Stimulated activated CD4-positive, alpha-beta T cell treated with anti-CD3 and anti-CD28 coated beads, TNF-alpha, amount 100 ng/mL, for 24 hours (primary cell): Measurements from ENCODE around the gene NKX3-2.

Experiments
- DNase-seq, 3 experiments: peaks; one replicate each; pipeline ENCODE4 v3.0.0-alpha.2; 2020; ENCODE audit warnings: low read depth in 3 of 3

The NKX3-2 gene

DNA sequence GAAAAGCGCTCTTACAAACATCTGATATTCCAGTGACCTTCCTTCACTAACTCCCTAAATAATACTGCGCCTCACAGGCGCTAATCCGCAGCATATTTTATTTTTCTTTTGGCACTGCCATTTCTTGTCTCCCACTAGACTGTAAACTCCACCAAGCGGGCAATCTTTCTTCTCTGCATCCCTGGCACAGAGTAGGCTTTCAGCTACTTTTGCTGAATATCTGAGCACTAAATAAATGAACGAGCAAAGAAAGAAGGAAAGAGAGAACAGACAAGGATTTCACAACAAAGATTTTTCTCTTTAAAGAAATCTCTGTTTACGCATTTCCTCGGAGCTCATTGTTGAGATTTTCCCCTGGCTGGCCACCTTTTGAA, 12.7 kb downstream of the NKX3-2 start:
- DNase-seq, result no peak

DNA sequence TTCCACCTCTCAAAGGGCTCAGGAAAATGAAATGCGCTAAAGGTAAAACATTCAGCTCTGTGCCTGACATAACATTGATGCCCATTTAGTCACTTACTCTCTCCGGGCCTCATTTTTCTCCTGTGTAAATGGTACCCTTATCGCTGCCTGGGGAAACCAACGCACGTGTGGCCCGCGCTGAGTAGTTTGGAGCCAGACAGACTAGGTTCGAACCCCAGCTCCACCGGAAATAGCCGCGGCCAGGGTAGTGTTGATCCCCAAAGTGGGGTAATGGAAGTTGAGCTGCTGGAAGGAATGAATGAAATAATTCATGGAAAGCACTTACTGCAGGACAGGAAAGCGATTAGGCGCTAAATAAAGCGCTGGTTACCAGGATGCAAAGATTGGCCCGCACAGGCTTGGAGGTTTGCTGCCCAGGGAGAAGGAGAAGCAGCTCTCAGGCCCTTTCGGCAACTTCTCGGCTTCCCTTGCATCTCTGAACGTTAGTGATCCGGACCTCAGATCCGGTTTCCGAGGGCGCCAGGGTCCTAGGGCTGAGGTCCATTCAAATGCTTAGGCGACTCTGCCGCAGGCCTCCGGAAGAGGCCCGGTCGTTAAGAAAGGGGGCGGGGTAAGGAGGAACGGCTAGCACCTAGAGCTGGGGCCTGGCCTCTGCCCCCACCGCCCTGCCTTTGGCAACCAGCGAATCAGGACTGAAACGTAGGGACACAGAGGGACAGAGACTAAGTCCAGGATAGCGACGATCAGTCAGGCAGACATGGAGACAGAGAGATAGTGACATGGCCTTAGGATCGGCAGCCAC, 13.3 kb downstream of the NKX3-2 start:
- no peak for DNase-seq

DNA sequence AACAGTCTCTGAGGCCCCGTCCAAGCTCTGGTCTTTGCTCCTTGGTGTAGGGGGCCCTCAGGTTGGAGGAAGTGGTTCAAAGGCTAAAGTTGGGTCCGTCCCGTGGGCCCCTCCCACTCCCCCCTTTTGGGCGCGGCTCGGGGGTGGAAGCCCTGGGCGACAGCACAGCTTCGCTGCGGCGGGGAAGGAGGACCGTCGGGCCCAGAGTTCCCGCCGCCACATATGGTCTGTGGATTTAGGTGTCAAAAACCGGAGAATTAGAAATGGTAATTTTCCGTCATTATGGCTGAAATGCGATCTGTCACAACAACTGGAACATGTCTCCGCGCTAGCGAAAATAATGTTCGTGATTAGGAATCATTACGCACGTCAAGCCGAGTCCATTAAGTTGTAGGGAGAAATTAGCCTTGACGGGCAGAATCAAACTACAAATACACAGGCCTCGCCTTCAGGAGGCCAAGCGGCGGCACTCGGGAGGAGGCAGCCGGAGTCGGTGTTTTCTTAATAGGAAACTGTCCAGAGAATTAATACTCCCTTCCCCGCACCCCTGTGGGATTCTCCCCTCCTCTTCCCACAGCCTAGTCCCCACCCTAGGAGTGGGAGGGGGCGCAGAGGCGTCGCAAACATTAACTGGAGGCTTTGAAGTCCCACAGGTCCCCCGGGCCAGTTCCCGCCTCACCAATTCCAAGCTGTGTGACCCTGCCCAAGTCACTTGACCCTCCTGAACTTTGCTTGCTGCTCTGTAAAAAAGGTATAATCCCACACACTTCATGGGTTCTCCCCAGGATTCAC, 15.0 kb downstream of the NKX3-2 start:
- no peak for DNase-seq

DNA sequence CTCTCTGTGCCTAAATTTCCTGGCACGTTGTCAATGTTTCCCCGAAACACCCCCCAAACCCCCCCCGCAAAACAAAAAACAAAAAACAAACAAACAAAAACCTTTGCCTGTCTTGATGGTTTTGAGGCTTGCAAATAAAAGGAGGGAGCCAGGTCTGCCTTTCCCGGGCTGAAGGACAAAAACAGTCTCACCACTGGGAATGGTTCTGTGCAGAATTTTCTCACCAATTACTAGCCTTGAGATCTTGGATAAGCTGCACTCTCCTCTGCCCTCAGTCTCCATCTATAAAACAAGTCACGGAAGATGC, 15.5 kb downstream of the NKX3-2 start:
- DNase-seq, result no peak

- DNase-seq, result no peak
These were observed 16.1 kb downstream of the NKX3-2 start for GRCh38 chr4:13527981-13528820.

GRCh38 chr4:13527192-13527980, 16.9 kb downstream of the NKX3-2 start:
- DNase-seq, result no peak

DNA sequence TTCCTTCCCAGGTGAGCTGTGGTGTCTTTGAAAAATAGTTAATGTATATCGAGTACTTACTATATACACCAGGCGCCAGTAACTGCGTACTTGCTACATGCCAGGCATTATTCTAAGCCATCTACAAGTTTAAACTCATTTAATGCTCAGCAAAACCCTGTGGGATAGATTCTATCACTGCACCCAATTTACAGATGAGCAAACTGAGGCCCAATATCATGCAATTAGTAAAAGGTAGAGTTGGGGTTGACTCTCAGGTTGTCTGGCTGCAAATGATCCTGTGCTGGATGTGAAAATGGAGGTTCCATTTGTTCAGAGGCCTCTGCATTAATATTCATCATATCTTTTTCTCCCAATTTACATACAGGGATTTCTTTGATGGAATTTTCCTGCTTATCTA, 17.6 kb downstream of the NKX3-2 start:
- DNase-seq, result no peak

GRCh38 chr4:13525606-13526281, 18.6 kb downstream of the NKX3-2 start:
- DNase-seq, result no peak

DNA sequence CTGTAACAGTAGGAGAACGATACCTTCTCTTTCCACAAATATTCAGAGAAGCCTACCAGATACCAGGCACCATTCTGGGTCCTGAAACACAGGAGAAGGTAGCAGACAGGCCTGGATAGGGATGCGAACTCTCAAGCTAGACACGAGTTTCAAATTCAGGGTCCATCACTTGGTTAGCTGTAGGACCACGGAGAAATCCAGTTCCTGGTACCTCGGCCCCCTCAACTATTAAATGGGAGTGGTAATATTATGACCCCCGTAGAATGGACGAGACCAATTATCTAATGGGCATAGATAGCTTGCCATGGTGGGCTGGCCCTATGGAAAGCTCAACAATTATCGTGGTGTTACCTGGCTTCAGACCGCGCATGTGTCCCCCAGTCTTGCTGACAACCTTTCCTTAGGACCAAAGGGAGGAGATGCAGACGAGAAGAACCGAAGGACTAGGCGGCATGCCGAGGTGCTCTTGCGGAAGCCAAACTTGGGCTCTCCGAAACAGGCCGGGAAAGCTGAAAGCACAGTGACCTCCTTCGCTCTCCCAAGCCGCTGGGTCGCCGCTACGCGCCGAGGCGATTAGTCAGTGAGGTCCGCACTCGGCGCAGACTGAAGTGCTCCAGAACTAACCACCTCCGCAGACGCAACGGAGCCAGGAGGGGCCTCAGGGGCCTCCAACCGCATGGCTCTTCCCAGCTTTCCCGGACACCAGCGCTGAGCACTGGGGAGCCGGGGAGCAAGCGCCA, 19.6 kb downstream of the NKX3-2 start:
- no peak for DNase-seq

GRCh38 chr4:13523591-13524503, 20.5 kb downstream of the NKX3-2 start:
- no peak for DNase-seq

- no peak for DNase-seq
These were observed 21.2 kb downstream of the NKX3-2 start for GRCh38 chr4:13523105-13523477.

GRCh38 chr4:13522282-13523104, 21.8 kb downstream of the NKX3-2 start:
- no peak for DNase-seq

GRCh38 chr4:13521047-13521446, 23.3 kb downstream of the NKX3-2 start:
- DNase-seq, result no peak

GRCh38 chr4:13516315-13516860, 27.9 kb downstream of the NKX3-2 start:
- no peak for DNase-seq

GRCh38 chr4:13515268-13515667, 29.0 kb downstream of the NKX3-2 start:
- DNase-seq, result no peak

DNA sequence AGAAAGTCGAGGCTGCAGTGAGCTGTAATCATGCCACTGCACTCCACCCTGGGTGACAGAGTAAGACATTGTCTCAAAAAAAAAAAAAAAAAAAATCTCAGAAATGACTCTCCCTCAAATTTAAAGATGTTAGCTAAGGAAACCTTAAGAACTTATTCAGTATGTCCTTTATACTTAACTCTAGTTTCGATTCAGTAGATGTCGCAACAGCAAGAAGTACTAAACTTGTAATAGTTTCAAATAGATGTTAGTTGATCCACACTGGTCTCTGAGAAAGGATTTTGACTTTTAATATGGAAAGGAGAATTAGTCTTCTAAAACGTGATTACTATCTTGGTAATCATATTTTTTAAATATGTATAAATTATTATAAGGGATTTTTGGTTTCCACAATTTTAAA, 29.6 kb downstream of the NKX3-2 start:
- no peak for DNase-seq

GRCh38 chr4:13511101-13511500, 33.2 kb downstream of the NKX3-2 start:
- no peak for DNase-seq

GRCh38 chr4:13509442-13509841, 34.9 kb downstream of the NKX3-2 start:
- no peak for DNase-seq
